Measurements from ENCODE around the gene WAPL. TPM values are rescaled to one million over a fixed set of nuclear protein-coding genes. Genes with fewer than 3 reads are reported as not detected.
"Not testable (repeated sequence)": the region's sequence is repeated elsewhere in the genome, so short reads cannot be mapped to it uniquely, and the experiment has no call there.

The WAPL gene
- total RNA-seq: 50.0 and 51.4 TPM in 2 replicates

- Mint-ChIP-seq H3K4me1 (ENCODE audit: low read depth) (peaks cover 46% of the 10 kb centered on the region), H3K27me3 (ENCODE audit: low read depth) (no peaks in the 10 kb centered on the region), H3K36me3 (ENCODE audit: low read depth) (peaks cover 32% of the 10 kb centered on the region), H3K27ac (peak within 1 kb of the TSS; percentile 89), H3K4me3 (ENCODE audit: low read depth) (peak within 1 kb of the TSS; percentile 98), H3K9me3 (no peaks in the 10 kb centered on the region)
- DNase-seq (ENCODE audit: low spot score): peak; percentile 93
- intact Hi-C loops (cut with micrococcal nuclease): loop anchor here (1.0 to 5.0 kb wide), 4 partner anchors 63 to 1340 kb away; partner anchors contain the start of genes KLLN and PTEN
Observed at GRCh38 chr10:86521678-86522509, at the start of gene WAPL. TSS of gene WAPL (minus strand) at chr10:86521792. CDS start at chr10:86518069, 3,723 bp downstream.

- Mint-ChIP-seq H3K9me3 (peaks cover 4% of the 10 kb centered on the region), H3K36me3 (ENCODE audit: low read depth) (no peaks in the 10 kb centered on the region), H3K4me3 (ENCODE audit: low read depth) (no peak overlapping the region), H3K4me1 (ENCODE audit: low read depth) (no peaks in the 10 kb centered on the region), H3K27me3 (ENCODE audit: low read depth) (no peaks in the 10 kb centered on the region), H3K27ac (no peak overlapping the region)
- DNase-seq (ENCODE audit: low spot score): no peak
- intact Hi-C loops (cut with micrococcal nuclease): no loop called here
Observed at GRCh38 chr10:86569335-86569734, 47.7 kb upstream of the WAPL start.

- H3K4me1 Mint-ChIP-seq (ENCODE audit: low read depth); intact Hi-C loops (cut with micrococcal nuclease); H3K27ac Mint-ChIP-seq; H3K36me3 Mint-ChIP-seq (ENCODE audit: low read depth); H3K4me3 Mint-ChIP-seq (ENCODE audit: low read depth); DNase-seq (ENCODE audit: low spot score); H3K9me3 Mint-ChIP-seq; H3K27me3 Mint-ChIP-seq (ENCODE audit: low read depth): not testable (repeated sequence)
Observed at GRCh38 chr10:86566518-86566917, 44.9 kb upstream of the WAPL start.

GRCh38 chr10:86563338-86563737 is 41.7 kb upstream of the WAPL start:
- DNase-seq (ENCODE audit: low spot score); H3K36me3 Mint-ChIP-seq (ENCODE audit: low read depth); H3K27ac Mint-ChIP-seq; H3K4me3 Mint-ChIP-seq (ENCODE audit: low read depth); H3K27me3 Mint-ChIP-seq (ENCODE audit: low read depth); H3K9me3 Mint-ChIP-seq; H3K4me1 Mint-ChIP-seq (ENCODE audit: low read depth); intact Hi-C loops (cut with micrococcal nuclease): not testable (repeated sequence)

- DNase-seq (ENCODE audit: low spot score); H3K4me1 Mint-ChIP-seq (ENCODE audit: low read depth); H3K27ac Mint-ChIP-seq; H3K4me3 Mint-ChIP-seq (ENCODE audit: low read depth); H3K27me3 Mint-ChIP-seq (ENCODE audit: low read depth); H3K9me3 Mint-ChIP-seq; intact Hi-C loops (cut with micrococcal nuclease); H3K36me3 Mint-ChIP-seq (ENCODE audit: low read depth): not testable (repeated sequence)
Observed at GRCh38 chr10:86558695-86559094, 37.1 kb upstream of the WAPL start.

GRCh38 chr10:86556933-86557649 is 35.5 kb upstream of the WAPL start:
- no peak overlapping the region for H3K4me3 Mint-ChIP-seq (ENCODE audit: low read depth)
- H3K9me3 Mint-ChIP-seq: no peaks in the 10 kb centered on the region
- no peak for DNase-seq (ENCODE audit: low spot score)
- H3K4me1 Mint-ChIP-seq (ENCODE audit: low read depth): peaks cover 4% of the 10 kb centered on the region
- no peaks in the 10 kb centered on the region for H3K36me3 Mint-ChIP-seq (ENCODE audit: low read depth)
- intact Hi-C loops (cut with micrococcal nuclease): no loop called here
- no peaks in the 10 kb centered on the region for H3K27me3 Mint-ChIP-seq (ENCODE audit: low read depth)
- no peak overlapping the region for H3K27ac Mint-ChIP-seq

- no peak for DNase-seq (ENCODE audit: low spot score)
- Mint-ChIP-seq H3K4me3 (ENCODE audit: low read depth) (no peak overlapping the region), H3K36me3 (ENCODE audit: low read depth) (no peaks in the 10 kb centered on the region), H3K4me1 (ENCODE audit: low read depth) (peaks cover 4% of the 10 kb centered on the region), H3K27ac (no peak overlapping the region), H3K27me3 (ENCODE audit: low read depth) (no peaks in the 10 kb centered on the region), H3K9me3 (no peaks in the 10 kb centered on the region)
- intact Hi-C loops (cut with micrococcal nuclease): no loop called here
Observed at GRCh38 chr10:86556532-86556931, 34.9 kb upstream of the WAPL start.

- Mint-ChIP-seq H3K9me3 (no peaks in the 10 kb centered on the region), H3K36me3 (ENCODE audit: low read depth) (no peaks in the 10 kb centered on the region), H3K27me3 (ENCODE audit: low read depth) (peaks cover 2% of the 10 kb centered on the region), H3K4me1 (ENCODE audit: low read depth) (peaks cover 4% of the 10 kb centered on the region), H3K27ac (no peak overlapping the region), H3K4me3 (ENCODE audit: low read depth) (no peak overlapping the region)
- DNase-seq (ENCODE audit: low spot score): no peak
- intact Hi-C loops (cut with micrococcal nuclease): no loop called here
Observed at GRCh38 chr10:86553639-86554038, 32.0 kb upstream of the WAPL start.

GRCh38 chr10:86553213-86553612 is 31.6 kb upstream of the WAPL start:
- Mint-ChIP-seq H3K9me3 (no peaks in the 10 kb centered on the region), H3K27me3 (ENCODE audit: low read depth) (peaks cover 3% of the 10 kb centered on the region), H3K4me1 (ENCODE audit: low read depth) (peaks cover 4% of the 10 kb centered on the region), H3K4me3 (ENCODE audit: low read depth) (no peak overlapping the region), H3K27ac (no peak overlapping the region), H3K36me3 (ENCODE audit: low read depth) (no peaks in the 10 kb centered on the region)
- no peak for DNase-seq (ENCODE audit: low spot score)
- intact Hi-C loops (cut with micrococcal nuclease): no loop called here

- DNase-seq (ENCODE audit: low spot score): no peak
- H3K27ac Mint-ChIP-seq: no peak overlapping the region
- H3K9me3 Mint-ChIP-seq: no peaks in the 10 kb centered on the region
- peaks cover 7% of the 10 kb centered on the region for H3K27me3 Mint-ChIP-seq (ENCODE audit: low read depth)
- H3K4me3 Mint-ChIP-seq (ENCODE audit: low read depth): no peak overlapping the region
- no peaks in the 10 kb centered on the region for H3K4me1 Mint-ChIP-seq (ENCODE audit: low read depth)
- intact Hi-C loops (cut with micrococcal nuclease): no loop called here
- no peaks in the 10 kb centered on the region for H3K36me3 Mint-ChIP-seq (ENCODE audit: low read depth)
Observed at GRCh38 chr10:86547296-86547695, 25.7 kb upstream of the WAPL start.

GRCh38 chr10:86545101-86545500 is 23.5 kb upstream of the WAPL start:
- H3K36me3 Mint-ChIP-seq (ENCODE audit: low read depth): no peaks in the 10 kb centered on the region
- intact Hi-C loops (cut with micrococcal nuclease): no loop called here
- H3K27me3 Mint-ChIP-seq (ENCODE audit: low read depth): peaks cover 7% of the 10 kb centered on the region
- no peak overlapping the region for H3K27ac Mint-ChIP-seq
- H3K9me3 Mint-ChIP-seq: no peaks in the 10 kb centered on the region
- H3K4me1 Mint-ChIP-seq (ENCODE audit: low read depth): no peaks in the 10 kb centered on the region
- DNase-seq (ENCODE audit: low spot score): no peak
- no peak overlapping the region for H3K4me3 Mint-ChIP-seq (ENCODE audit: low read depth)

- H3K9me3 Mint-ChIP-seq: no peaks in the 10 kb centered on the region
- no peaks in the 10 kb centered on the region for H3K36me3 Mint-ChIP-seq (ENCODE audit: low read depth)
- DNase-seq (ENCODE audit: low spot score): no peak
- H3K4me1 Mint-ChIP-seq (ENCODE audit: low read depth): peaks cover 11% of the 10 kb centered on the region
- H3K4me3 Mint-ChIP-seq (ENCODE audit: low read depth): no peak overlapping the region
- intact Hi-C loops (cut with micrococcal nuclease): no loop called here
- H3K27ac Mint-ChIP-seq: no peak overlapping the region
- H3K27me3 Mint-ChIP-seq (ENCODE audit: low read depth): no peaks in the 10 kb centered on the region
Observed at GRCh38 chr10:86540016-86540415, 18.4 kb upstream of the WAPL start.

GRCh38 chr10:86538547-86538946 is 17.0 kb upstream of the WAPL start:
- Mint-ChIP-seq H3K27me3 (ENCODE audit: low read depth) (no peaks in the 10 kb centered on the region), H3K9me3 (no peaks in the 10 kb centered on the region), H3K4me1 (ENCODE audit: low read depth) (peaks cover 11% of the 10 kb centered on the region), H3K36me3 (ENCODE audit: low read depth) (no peaks in the 10 kb centered on the region), H3K4me3 (ENCODE audit: low read depth) (no peak overlapping the region), H3K27ac (no peak overlapping the region)
- DNase-seq (ENCODE audit: low spot score): no peak
- intact Hi-C loops (cut with micrococcal nuclease): no loop called here
